SU-DHL-6 (cell line): ENCODE measurements around the gene NEUROG1.

Experiments
- H2AFZ ChIP-seq: fragments of 200-600 bp; sonication (generic); 2 replicates; pipeline ENCODE4 v1.6.1; 2014; ENCODE audit warnings: low read depth, mild to moderate bottlenecking, moderate library complexity, mixed read lengths, antibody characterized with exemption, low read length; ENCODE audit not compliant: severe bottlenecking
- H3F3A ChIP-seq: fragments of 200-600 bp; shearing (Covaris generic); 2 replicates; pipeline ENCODE4 v1.6.0; 2016; ENCODE audit warnings: antibody characterized with exemption, mild to moderate bottlenecking; ENCODE audit not compliant: insufficient read depth
- H3K27ac ChIP-seq: fragments of 200-600 bp; sonication (generic); 2 replicates; pipeline ENCODE4 v1.5.1; 2016; ENCODE audit warnings: low read depth, mild to moderate bottlenecking, low read length, moderate library complexity, mixed read lengths
- H3K27me3 ChIP-seq: fragments of 200-600 bp; sonication (generic), shearing (Covaris generic); 2 replicates; pipeline ENCODE4 v1.6.0; 2014; ENCODE audit warnings: mild to moderate bottlenecking, low read length
- H3K36me3 ChIP-seq: fragments of 200-600 bp; sonication (generic); 2 replicates; pipeline ENCODE4 v1.6.1; 2014; ENCODE audit warnings: mild to moderate bottlenecking, low read length, mixed read lengths
- H3K4me2 ChIP-seq: fragments of 300-600, 200-600 bp; shearing (Covaris generic), sonication (generic); 2 replicates; pipeline ENCODE4 v1.6.0; 2014; ENCODE audit warnings: low read length, low read depth, mild to moderate bottlenecking; ENCODE audit not compliant: poor library complexity, severe bottlenecking
- H3K4me3 ChIP-seq: fragments of 200-600 bp; sonication (generic); 2 replicates; pipeline ENCODE4 v1.5.1; 2014; ENCODE audit warnings: antibody characterized with exemption, low read length, mild to moderate bottlenecking, mixed read lengths; ENCODE audit not compliant: insufficient read depth, poor library complexity, severe bottlenecking
- H3K79me2 ChIP-seq: fragments of 200-600 bp; sonication (generic); 2 replicates; pipeline ENCODE4 v1.6.1; 2014; ENCODE audit warnings: mild to moderate bottlenecking, low read length, moderate library complexity; ENCODE audit not compliant: insufficient read depth
- H3K9ac ChIP-seq: fragments of 200-600 bp; sonication (generic); 2 replicates; pipeline ENCODE4 v1.7.0; 2014; ENCODE audit warnings: mild to moderate bottlenecking, low read length
- H3K9me2 ChIP-seq: fragments of 200-600 bp; sonication (generic); replicated peaks from 2 replicates; pipeline ENCODE4 v1.6.1; 2014; ENCODE audit warnings: low read length; ENCODE audit not compliant: insufficient read depth
- H3K9me3 ChIP-seq: fragments of 200-600 bp; sonication (generic); 2 replicates; pipeline ENCODE4 v1.6.1; 2014; ENCODE audit warnings: low read length, mixed read lengths; ENCODE audit not compliant: insufficient read depth
- H4K20me1 ChIP-seq: fragments of 200-600 bp; sonication (generic); 2 replicates; pipeline ENCODE4 v1.6.1; 2014; ENCODE audit warnings: low read depth, mild to moderate bottlenecking, antibody characterized with exemption, low read length, moderate library complexity, mixed read lengths
- EZH2phosphoT487 ChIP-seq: fragments of 200-600 bp; sonication (generic), shearing (Covaris generic); conservative IDR thresholded peaks from 2 replicates; pipeline ENCODE4 v1.6.1; 2018; ENCODE audit warnings: mild to moderate bottlenecking, antibody characterized with exemption, low read length, moderate library complexity, mixed read lengths
- TF ChIP-seq, protein P1 (sequence below): fragments of 200-600 bp; sonication (generic); IDR thresholded peaks from one replicate; pipeline ENCODE4 v1.5.1; 2017; ENCODE audit warnings: antibody characterized with exemption, mild to moderate bottlenecking, low read length, moderate library complexity; ENCODE audit not compliant: insufficient read depth, poor library complexity, severe bottlenecking

NEUROG1 gene

DNA sequence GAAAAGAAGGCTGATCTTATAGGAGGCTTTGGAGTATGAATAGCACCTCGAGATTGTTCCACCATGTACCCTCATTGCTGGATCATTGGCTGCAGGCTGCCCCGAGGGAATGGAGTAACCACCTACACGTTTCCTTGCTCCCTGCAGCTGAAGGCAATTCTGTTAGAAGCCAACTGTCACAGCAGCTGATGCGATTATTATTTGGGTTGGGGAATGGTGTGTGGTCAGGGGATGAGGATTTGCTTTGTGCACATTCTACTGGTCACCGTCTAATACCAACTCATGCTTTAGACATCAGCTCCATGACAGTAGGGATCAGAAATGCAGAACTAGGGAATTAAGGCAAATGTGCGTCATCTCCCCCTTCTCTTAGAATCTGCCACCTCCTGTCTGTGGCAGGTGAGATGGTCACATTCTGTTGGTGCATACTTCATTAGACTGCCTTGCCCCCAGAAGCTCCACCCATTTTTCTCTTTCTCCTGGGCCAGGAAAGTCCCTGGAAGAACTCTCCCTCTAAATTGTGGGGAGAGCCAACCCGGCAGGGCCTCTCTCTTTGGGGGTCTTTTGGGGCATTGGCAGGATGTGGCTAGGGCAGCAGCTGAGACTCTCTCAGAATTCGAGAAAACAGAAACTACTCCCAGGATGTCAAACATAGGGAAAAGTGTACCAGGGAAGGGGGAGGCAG is 32.8 kb downstream of the NEUROG1 start:
- Histone ChIP-seq H3K27ac (no peak overlapping the region), H4K20me1 (no peaks in the 10 kb centered on the region), H3K9me2 (no peaks in the 10 kb centered on the region), H3K4me2 (no peak overlapping the region), H3K27me3 (no peaks in the 10 kb centered on the region), H3K79me2 (no peaks in the 10 kb centered on the region), H3K9me3 (no peaks in the 10 kb centered on the region), H3K36me3 (no peaks in the 10 kb centered on the region), H3K9ac (no peak overlapping the region), H2AFZ (no peak overlapping the region), H3F3A (no peaks in the 10 kb centered on the region), H3K4me3 (no peak overlapping the region)
- no peak for TF ChIP-seq EZH2phosphoT487
- TF ChIP-seq, protein P1, sequence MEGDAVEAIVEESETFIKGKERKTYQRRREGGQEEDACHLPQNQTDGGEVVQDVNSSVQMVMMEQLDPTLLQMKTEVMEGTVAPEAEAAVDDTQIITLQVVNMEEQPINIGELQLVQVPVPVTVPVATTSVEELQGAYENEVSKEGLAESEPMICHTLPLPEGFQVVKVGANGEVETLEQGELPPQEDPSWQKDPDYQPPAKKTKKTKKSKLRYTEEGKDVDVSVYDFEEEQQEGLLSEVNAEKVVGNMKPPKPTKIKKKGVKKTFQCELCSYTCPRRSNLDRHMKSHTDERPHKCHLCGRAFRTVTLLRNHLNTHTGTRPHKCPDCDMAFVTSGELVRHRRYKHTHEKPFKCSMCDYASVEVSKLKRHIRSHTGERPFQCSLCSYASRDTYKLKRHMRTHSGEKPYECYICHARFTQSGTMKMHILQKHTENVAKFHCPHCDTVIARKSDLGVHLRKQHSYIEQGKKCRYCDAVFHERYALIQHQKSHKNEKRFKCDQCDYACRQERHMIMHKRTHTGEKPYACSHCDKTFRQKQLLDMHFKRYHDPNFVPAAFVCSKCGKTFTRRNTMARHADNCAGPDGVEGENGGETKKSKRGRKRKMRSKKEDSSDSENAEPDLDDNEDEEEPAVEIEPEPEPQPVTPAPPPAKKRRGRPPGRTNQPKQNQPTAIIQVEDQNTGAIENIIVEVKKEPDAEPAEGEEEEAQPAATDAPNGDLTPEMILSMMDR = no peak

DNA sequence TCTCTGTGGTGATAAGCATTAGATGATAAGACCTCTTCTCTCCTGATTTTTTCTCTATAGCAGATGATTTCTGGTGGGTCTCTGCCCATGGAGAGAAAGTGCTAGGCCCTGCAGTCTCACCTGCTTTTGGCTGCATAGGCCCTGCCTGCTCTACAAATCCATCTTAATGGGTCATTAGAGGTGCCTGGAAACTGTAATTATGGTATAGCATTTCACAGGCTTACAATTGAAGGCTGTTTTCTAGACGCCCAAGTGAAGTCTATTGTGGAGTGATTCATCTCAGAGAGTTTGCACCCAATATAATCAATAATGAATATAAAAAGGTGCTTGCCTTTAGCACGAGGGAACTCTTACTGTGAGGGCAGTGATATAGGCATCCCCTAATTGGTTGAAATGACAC is 33.8 kb downstream of the NEUROG1 start:
- TF ChIP-seq EZH2phosphoT487 = no peak
- TF ChIP-seq, protein P1 = no peak
- Histone ChIP-seq H3K27me3 (no peaks in the 10 kb centered on the region), H3K9me3 (no peaks in the 10 kb centered on the region), H3K9ac (no peak overlapping the region), H3K79me2 (no peaks in the 10 kb centered on the region), H3K4me2 (no peak overlapping the region), H2AFZ (no peak overlapping the region), H3K9me2 (no peaks in the 10 kb centered on the region), H3K4me3 (no peak overlapping the region), H4K20me1 (no peaks in the 10 kb centered on the region), H3K36me3 (no peaks in the 10 kb centered on the region), H3K27ac (no peak overlapping the region), H3F3A (no peaks in the 10 kb centered on the region)

DNA sequence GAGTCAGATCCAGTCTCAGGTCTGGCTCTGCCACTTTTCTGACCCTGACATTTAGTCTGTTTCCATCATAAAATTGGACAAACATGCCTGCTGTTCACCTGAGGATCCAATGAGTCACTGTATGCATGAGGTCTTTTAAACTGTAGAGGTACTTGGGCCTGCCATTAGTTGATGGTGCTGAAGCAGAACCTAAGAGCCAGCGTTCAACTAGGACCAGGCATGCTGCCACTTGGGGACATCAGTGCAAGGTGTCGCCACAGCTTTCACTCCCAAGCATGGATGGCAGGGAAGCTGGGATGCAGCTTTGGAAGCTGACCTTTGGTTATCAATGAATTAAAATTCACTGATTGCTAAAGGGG is 37.1 kb downstream of the NEUROG1 start:
- Histone ChIP-seq H4K20me1 (no peaks in the 10 kb centered on the region), H3K4me2 (no peak overlapping the region), H3K79me2 (no peaks in the 10 kb centered on the region), H3K9ac (no peak overlapping the region), H3K36me3 (no peaks in the 10 kb centered on the region), H3K27ac (no peak overlapping the region), H3K9me3 (no peaks in the 10 kb centered on the region), H2AFZ (no peak overlapping the region), H3F3A (no peaks in the 10 kb centered on the region), H3K9me2 (no peaks in the 10 kb centered on the region), H3K27me3 (no peaks in the 10 kb centered on the region), H3K4me3 (no peak overlapping the region)
- TF ChIP-seq EZH2phosphoT487 = no peak
- TF ChIP-seq, protein P1 = no peak
